NCI-H187 (cell line): ENCODE results near the gene ADAM33.

Experiments
- DNase-seq, 2 experiments: peaks; one replicate each; lab custom pipeline; 2025; lab: John Stamatoyannopoulos, UW

The ADAM33 gene

GRCh38 chr20:3667434-3668037, 14.3 kb downstream of the ADAM33 start:
- DNase-seq, result no peak

GRCh38 chr20:3663858-3664257, 18.0 kb downstream of the ADAM33 start:
- DNase-seq, result no peak

- peak in 1 of 2 experiments; percentile 76 for DNase-seq
Measured at GRCh38 chr20:3663031-3663701, 18.6 kb downstream of the ADAM33 start, which contains the start of gene GFRA4. Gene GFRA4 (minus strand): TSS chr20:3663399. CDS start chr20:3663399, 0 bp downstream.

- no peak for DNase-seq
Measured at GRCh38 chr20:3661814-3662665, 19.8 kb downstream of the ADAM33 start.

- DNase-seq, result no peak
Measured at GRCh38 chr20:3661060-3661813, 20.6 kb downstream of the ADAM33 start.

GRCh38 chr20:3660262-3661059, 21.3 kb downstream of the ADAM33 start:
- DNase-seq, result no peak

- no peak for DNase-seq
Measured at GRCh38 chr20:3659492-3660261, 22.1 kb downstream of the ADAM33 start.

- no peak for DNase-seq
Measured at GRCh38 chr20:3658716-3659491, 22.9 kb downstream of the ADAM33 start.

GRCh38 chr20:3658019-3658715, 23.6 kb downstream of the ADAM33 start:
- DNase-seq, result no peak

- DNase-seq, result no peak
Measured at GRCh38 chr20:3655131-3655405, 26.7 kb downstream of the ADAM33 start.

GRCh38 chr20:3654326-3655130, 27.3 kb downstream of the ADAM33 start:
- peak; percentile 88 to 95 for DNase-seq

GRCh38 chr20:3653921-3654320, 27.9 kb downstream of the ADAM33 start:
- no peak for DNase-seq

GRCh38 chr20:3652676-3653596, 28.9 kb downstream of the ADAM33 start:
- DNase-seq, result peak; percentile 45 to 71

GRCh38 chr20:3652221-3652620, 29.6 kb downstream of the ADAM33 start:
- peak; percentile 67 to 75 for DNase-seq

- DNase-seq, result no peak
Measured at GRCh38 chr20:3651204-3651962, 30.4 kb downstream of the ADAM33 start.

GRCh38 chr20:3648951-3649350, 32.9 kb downstream of the ADAM33 start:
- no peak for DNase-seq

GRCh38 chr20:3647473-3647872, 34.3 kb downstream of the ADAM33 start:
- no peak for DNase-seq
